GM21529 (cell line): ENCODE results near the gene WIPF2.
"Not testable (repeated sequence)": the region's sequence is repeated elsewhere in the genome, so short reads cannot be mapped to it uniquely, and the experiment has no call there.

Experiments
- ATAC-seq: cut with Tn5 transposase; IDR thresholded peaks from one replicate; pipeline ENCODE4 v1.9.1; 2021; ENCODE audit not compliant: unreplicated experiment

Gene WIPF2

GRCh38 chr17:40293363-40293762 is 74.3 kb downstream of the WIPF2 start:
- ATAC-seq: no peak

- no peak for ATAC-seq
Observed at GRCh38 chr17:40295488-40296436, 76.7 kb downstream of the WIPF2 start.

- no peak for ATAC-seq
Observed at GRCh38 chr17:40297511-40297910, 78.4 kb downstream of the WIPF2 start.

- ATAC-seq: no peak
Observed at GRCh38 chr17:40298726-40299125, 79.6 kb downstream of the WIPF2 start.

GRCh38 chr17:40299159-40299757 is 80.2 kb downstream of the WIPF2 start:
- not testable (repeated sequence) for ATAC-seq

GRCh38 chr17:40301315-40301714 is 82.2 kb downstream of the WIPF2 start:
- no peak for ATAC-seq

GRCh38 chr17:40303009-40303657 is 84.0 kb downstream of the WIPF2 start:
- no peak for ATAC-seq

- ATAC-seq: no peak
Observed at GRCh38 chr17:40303708-40304551, 84.8 kb downstream of the WIPF2 start.

- ATAC-seq: not testable (repeated sequence)
Observed at GRCh38 chr17:40304552-40304863, 85.4 kb downstream of the WIPF2 start.

GRCh38 chr17:40304866-40305265 is 85.8 kb downstream of the WIPF2 start:
- not testable (repeated sequence) for ATAC-seq

GRCh38 chr17:40306395-40306794 is 87.3 kb downstream of the WIPF2 start:
- no peak for ATAC-seq

GRCh38 chr17:40307001-40307730 is 88.1 kb downstream of the WIPF2 start:
- ATAC-seq: no peak

- ATAC-seq: no peak
Observed at GRCh38 chr17:40307740-40308239, 88.7 kb downstream of the WIPF2 start.

- ATAC-seq: no peak
Observed at GRCh38 chr17:40309031-40309948, 90.2 kb downstream of the WIPF2 start, which contains the start of gene RARA. TSS of gene RARA (plus strand) at chr17:40309180. CDS start at chr17:40331219, 22,039 bp downstream.

GRCh38 chr17:40309949-40310510 is 90.9 kb downstream of the WIPF2 start:
- no peak for ATAC-seq

GRCh38 chr17:40310882-40311391 is 91.8 kb downstream of the WIPF2 start:
- no peak for ATAC-seq

- ATAC-seq: no peak
Observed at GRCh38 chr17:40311575-40311974, 92.5 kb downstream of the WIPF2 start.

- no peak for ATAC-seq
Observed at GRCh38 chr17:40312131-40312731, 93.1 kb downstream of the WIPF2 start.
